Natural killer cell (primary cell): ENCODE results near the gene CENPU. TPM values are rescaled to one million over a fixed set of nuclear protein-coding genes. Genes with fewer than 3 reads are reported as not detected.
"Not testable (repeated sequence)": the region's sequence is repeated elsewhere in the genome, so short reads cannot be mapped to it uniquely, and the experiment has no call there.

Source experiments
- ATAC-seq, 3 donors: fragments of 150-1000 bp in 2 of 3; fragments of 200-7000 bp in 1 of 3; cut with Tn5 transposase; 1 replicate in 1 of 3; 2 replicates in 2 of 3; pipeline ENCODE4 v1.10.0; 2021; ENCODE audit warnings: mild to moderate bottlenecking in 2 of 3, moderate library complexity in 2 of 3
- DNase-seq, 2 donors: peaks; one replicate each; pipeline versions ENCODE4 v3.0.0 to v3.0.0-alpha.2; 2013 to 2021; ENCODE audit warnings: mixed read lengths in 1 of 2
- H3K27ac ChIP-seq: one replicate; pipeline ENCODE4 v1.5.1; 2013; ENCODE audit warnings: mild to moderate bottlenecking, low read length
- H3K27me3 ChIP-seq: one replicate; pipeline ENCODE4 v1.6.1; 2013; ENCODE audit warnings: low read length; ENCODE audit not compliant: control insufficient read depth, insufficient read depth
- H3K36me3 ChIP-seq: one replicate; pipeline ENCODE4 v1.6.1; 2013; ENCODE audit warnings: low read length; ENCODE audit not compliant: control insufficient read depth, insufficient read depth
- H3K4me1 ChIP-seq: one replicate; pipeline ENCODE4 v1.6.1; 2013; ENCODE audit warnings: low read length; ENCODE audit not compliant: control insufficient read depth, insufficient read depth
- H3K4me3 ChIP-seq: one replicate; pipeline ENCODE4 v1.5.1; 2013; ENCODE audit warnings: low read length
- H3K9me3 ChIP-seq: one replicate; pipeline ENCODE4 v1.6.1; 2013; ENCODE audit warnings: low read length; ENCODE audit not compliant: control insufficient read depth, insufficient read depth
- H3K27ac Mint-ChIP-seq, 2 donors: one replicate each; pipeline ENCODE4 v1.8.0; 2022; ENCODE audit warnings: mild to moderate bottlenecking in 2 of 2, mixed read lengths in 2 of 2, moderate library complexity in 1 of 2
- H3K27me3 Mint-ChIP-seq, 2 donors: one replicate each; pipeline ENCODE4 v1.8.0; 2022; ENCODE audit warnings: low read depth in 2 of 2, mixed read lengths in 2 of 2
- H3K36me3 Mint-ChIP-seq: one replicate; pipeline ENCODE4 v1.8.0; 2022; ENCODE audit warnings: mixed read lengths
- H3K4me1 Mint-ChIP-seq, 2 donors: one replicate each; pipeline ENCODE4 v1.8.0; 2022; ENCODE audit warnings: mixed read lengths in 2 of 2
- H3K4me3 Mint-ChIP-seq: one replicate; pipeline ENCODE4 v1.8.0; 2022; ENCODE audit warnings: mild to moderate bottlenecking, moderate library complexity, mixed read lengths
- H3K9me3 Mint-ChIP-seq, 2 donors: one replicate each; pipeline ENCODE4 v1.8.0; 2022; ENCODE audit warnings: mixed read lengths in 2 of 2
- CTCF ChIP-seq: fragments of 200-600 bp; IDR thresholded peaks from one replicate; pipeline ENCODE4 v1.8.0; 2022; ENCODE audit warnings: antibody characterized with exemption
- WGBS: methylation state at CpG from one replicate; pipeline ENCODE4 v1.1.7; 2013; ENCODE audit warnings: missing lambda C conversion rate; ENCODE audit not compliant: insufficient coverage; 5-methylcytosine and 5-hydroxymethylcytosine counted together
- intact Hi-C: fragments of 100-400 bp; cut with micrococcal nuclease; formaldehyde crosslinking; loops from one replicate; pipeline ENCODE4 v1.14.2; 2022
- total RNA-seq, 4 donors: library from RNA; stranded (reverse); fragments of 120-200 nt in 1 of 4; gene quantifications; one replicate each; pipeline versions ENCODE4 v1.2.3 to v1.2.4, GENCODE V29; 2013 to 2022

Gene CENPU
- total RNA-seq, 3 donors from 2014 or later (not counting 1 experiment from before 2014, with no cell fraction given) = 6.5 to 12.1 (median 10.3) TPM

- Mint-ChIP-seq H3K9me3 (no peaks in the 10 kb centered on the region), H3K36me3 (no peaks in the 10 kb centered on the region), H3K27ac (no peak overlapping the region), H3K27me3 (no peaks in the 10 kb centered on the region), H3K4me3 (no peak overlapping the region), H3K4me1 (peaks cover 5 to 10% of the 10 kb centered on the region in 2 donors)
- no CpG with 5 or more reads among the region's 1 CpG for WGBS
- intact Hi-C loops = no loop called here
- no peak overlapping the region for H3K27ac ChIP-seq
- peaks cover 11% of the 10 kb centered on the region for H3K36me3 ChIP-seq
- H3K9me3 ChIP-seq = no peaks in the 10 kb centered on the region
- no peaks in the 10 kb centered on the region for H3K4me1 ChIP-seq
- ATAC-seq = no peak
- TF ChIP-seq CTCF = no peak
- DNase-seq = no peak
- H3K27me3 ChIP-seq = no peaks in the 10 kb centered on the region
- H3K4me3 ChIP-seq = no peak overlapping the region
Observed at GRCh38 chr4:184662236-184662635, 71.7 kb downstream of the CENPU start.

GRCh38 chr4:184660978-184661377 is 72.9 kb downstream of the CENPU start:
- no peak overlapping the region for H3K27ac ChIP-seq
- H3K4me1 ChIP-seq = no peaks in the 10 kb centered on the region
- Mint-ChIP-seq H3K36me3 (no peaks in the 10 kb centered on the region), H3K9me3 (no peaks in the 10 kb centered on the region), H3K27ac (no peak overlapping the region), H3K27me3 (no peaks in the 10 kb centered on the region), H3K4me3 (no peak overlapping the region), H3K4me1 (peaks cover 0 to 5% of the 10 kb centered on the region in 2 donors)
- ATAC-seq (no peak), DNase-seq (no peak)
- H3K4me3 ChIP-seq = no peak overlapping the region
- intact Hi-C loops = no loop called here
- no peak for TF ChIP-seq CTCF
- peaks cover 12% of the 10 kb centered on the region for H3K36me3 ChIP-seq
- H3K27me3 ChIP-seq = no peaks in the 10 kb centered on the region
- H3K9me3 ChIP-seq = no peaks in the 10 kb centered on the region

- peaks cover 11% of the 10 kb centered on the region for H3K36me3 ChIP-seq
- intact Hi-C loops, ATAC-seq, H3K27me3 Mint-ChIP-seq, H3K27me3 ChIP-seq, H3K9me3 Mint-ChIP-seq, H3K4me1 ChIP-seq, H3K9me3 ChIP-seq, H3K4me3 Mint-ChIP-seq, DNase-seq, H3K27ac ChIP-seq, H3K36me3 Mint-ChIP-seq, H3K4me3 ChIP-seq, H3K27ac Mint-ChIP-seq, H3K4me1 Mint-ChIP-seq: not testable (repeated sequence)
- WGBS = 100% methylated on average over 7 of the region's 9 CpGs
Observed at GRCh38 chr4:184657820-184658219, 76.1 kb downstream of the CENPU start.

- Histone ChIP-seq H3K9me3 (no peaks in the 10 kb centered on the region), H3K4me1 (no peaks in the 10 kb centered on the region), H3K4me3 (no peak overlapping the region), H3K27me3 (no peaks in the 10 kb centered on the region), H3K27ac (no peak overlapping the region), H3K36me3 (peaks cover 11% of the 10 kb centered on the region)
- H3K36me3 Mint-ChIP-seq = no peaks in the 10 kb centered on the region
- TF ChIP-seq CTCF = no peak
- peaks cover 2 to 4% of the 10 kb centered on the region in 2 donors for H3K4me1 Mint-ChIP-seq
- intact Hi-C loops = no loop called here
- H3K9me3 Mint-ChIP-seq = no peaks in the 10 kb centered on the region
- ATAC-seq = no peak
- WGBS = 83% methylated on average over 1 of the region's 3 CpGs
- H3K4me3 Mint-ChIP-seq = no peak overlapping the region
- H3K27me3 Mint-ChIP-seq = no peaks in the 10 kb centered on the region
- no peak for DNase-seq
- no peak overlapping the region for H3K27ac Mint-ChIP-seq
Observed at GRCh38 chr4:184657144-184657543, 76.8 kb downstream of the CENPU start.
